K562 (cell line): ENCODE measurements around the gene SURF4. TPM values are rescaled to one million over a fixed set of nuclear protein-coding genes. Genes with fewer than 3 reads are reported as not detected.
A peak's percentile ranks its signal among the peaks of the same experiment; 100 is the strongest.

Experiments used
- ATF6 ChIP-seq: sonication (generic); formaldehyde crosslinking; IDR thresholded peaks from 2 replicates; pipeline ENCODE4 v1.4.0; 2020; ENCODE audit warnings: mild to moderate bottlenecking, missing genetic modification reagents
- CAMTA2 ChIP-seq: fragments of 250-450 bp; sonication (Bioruptor Pico); conservative IDR thresholded peaks from 2 replicates; pipeline ENCODE4 v1.5.1; 2022
- CBFA2T3 ChIP-seq: fragments of 450-650 bp; IDR thresholded peaks from 2 replicates; pipeline ENCODE4 v1.6.1; 2017
- DIDO1 ChIP-seq: fragments of 450-650 bp; IDR thresholded peaks from 2 replicates; pipeline ENCODE4 v1.6.1; 2016; ENCODE audit warnings: low read depth, missing biosample characterization, missing genetic modification characterization
- E2F4 ChIP-seq: sonication (generic); formaldehyde crosslinking; IDR thresholded peaks from 2 replicates; pipeline ENCODE4 v1.8.0; 2022; ENCODE audit warnings: mild to moderate bottlenecking, low read depth, missing genetic modification reagents
- EZH2 ChIP-seq: IDR thresholded peaks from 2 replicates; pipeline ENCODE4 v1.6.1; 2012; ENCODE audit warnings: low read depth, mild to moderate bottlenecking, inconsistent platforms, low read length, borderline replicate concordance
- FUS ChIP-seq: fragments of 200-400 bp; formaldehyde crosslinking; optimal IDR thresholded peaks from 2 replicates; pipeline ENCODE3; 2017; ENCODE audit warnings: low read depth, low read length
- MCM7 ChIP-seq, 2 experiments: fragments of 450-650 bp; IDR thresholded peaks; 2 replicates each; pipeline ENCODE4 v1.6.1; 2016 to 2018
- NR2F6 ChIP-seq: fragments of 450-650 bp; formaldehyde crosslinking; IDR thresholded peaks from 2 replicates; pipeline ENCODE4 v1.4.0; 2020; ENCODE audit warnings: mild to moderate bottlenecking
- PHF8 ChIP-seq: fragments of 200-600 bp; sonication (generic); IDR thresholded peaks from 2 replicates; pipeline ENCODE4 v1.6.1; 2012; ENCODE audit warnings: mixed run types, mild to moderate bottlenecking, inconsistent platforms, low read length, moderate library complexity, borderline replicate concordance
- POLR2A ChIP-seq: fragments of 450-650 bp; conservative IDR thresholded peaks from 2 replicates; pipeline ENCODE4 v1.6.1; 2016
- PRDM10 ChIP-seq: fragments of 450-650 bp; IDR thresholded peaks from 2 replicates; pipeline ENCODE4 v1.6.1; 2018; ENCODE audit not compliant: partially characterized antibody
- PREB ChIP-seq: sonication (generic); formaldehyde crosslinking; IDR thresholded peaks from 2 replicates; pipeline ENCODE4 v1.8.1; 2023; ENCODE audit warnings: mild to moderate bottlenecking, missing genetic modification reagents
- YY1 ChIP-seq, 3 experiments: IDR thresholded peaks; 2 replicates each; pipeline ENCODE4 v1.6.1; 2011; ENCODE audit warnings: low read length in 2 of 3, mild to moderate bottlenecking in 2 of 3, moderate library complexity in 2 of 3, borderline replicate concordance in 1 of 3, control low read depth in 1 of 3, low read depth in 1 of 3; ENCODE audit not compliant: insufficient read depth in 3 of 3, insufficient replicate concordance in 2 of 3, control insufficient read depth in 1 of 3, insufficient read length in 1 of 3; ENCODE audit errors: extremely low read depth in 1 of 3
- ZNF589 ChIP-seq: fragments of 200-800 bp; sonication (Bioruptor generic); IDR thresholded peaks from 2 replicates; pipeline ENCODE4 v1.6.1; 2016; ENCODE audit warnings: low read depth, missing genetic modification characterization, missing compliant biosample characterization
- ZNF77 ChIP-seq: fragments of 250-450 bp; sonication (Bioruptor Pico); IDR thresholded peaks from 2 replicates; pipeline ENCODE4 v1.5.0; 2020
- polyA plus RNA-seq, 8 experiments: library from polyadenylated mRNA; depleted of rRNA in 4 of 8; stranded (reverse) in 5 of 8; unstranded in 3 of 8; fragments of >200 nt; fragmentation: Nextera tagmentation in 2 of 8; fragmentation: Illumina TruSeq in 1 of 8; extraction: Ambion mirVana in 2 of 8; extraction: Trizol in 1 of 8; gene quantifications; 2 replicates each; pipeline versions ENCODE4 v1.2.1 to v1.2.3, GENCODE V29; 2011 to 2014; ENCODE audit warnings: inconsistent platforms in 1 of 8, missing spikeins in 1 of 8
- total RNA-seq, 7 experiments: library from RNA; depleted of rRNA in 6 of 7; stranded (reverse); fragments of >200 nt in 6 of 7; fragmentation: Illumina TruSeq in 2 of 7; extraction: Trizol in 2 of 7; gene quantifications; 2 replicates each; pipeline versions ENCODE4 v1.2.1 to v1.2.3, GENCODE V29; 2011 to 2021; ENCODE audit warnings: low replicate concordance in 1 of 7

Gene SURF4
- total and polyA plus RNA-seq, 9 of the 15 experiments (the other 6 are each of a cell fraction or from before 2014, with no cell fraction given): 8.4 to 176 (median 130) TPM

- TF ChIP-seq E2F4 (peak; percentile 47; the same call in 1 of the 2 replicates), PHF8 (peak; percentile 88; the same call in 1 of the 2 replicates), CAMTA2 (CRISPR knock-in tag) (peak; percentile 83; the same call in 1 of the 2 replicates), NR2F6 (CRISPR knock-in tag) (peak; percentile 76), ZNF77 (CRISPR knock-in tag) (no peak), CBFA2T3 (peak; percentile 16), PREB (0 out of 2 replicates have a peak, but pooled peaks have one; percentile 68), EZH2 (no peak), ATF6 (CRISPR knock-in tag) (peak; percentile 92; the same call in 1 of the 2 replicates), YY1 (IDR thresholded peaks at IDR 0.05; ENCODE audit: borderline replicate concordance in 1 of 3, control insufficient read depth in 1 of 3, extremely low read depth in 1 of 3, insufficient read depth in 3 of 3, insufficient read length in 1 of 3, insufficient replicate concordance in 2 of 3, low read depth in 1 of 3, low read length in 2 of 3) (peak in 2 of 3 experiments; percentile 82 to 90), POLR2A (peak; percentile 90), DIDO1 (tag) (peak; percentile 80), PRDM10 (peak; percentile 39), FUS (peak; percentile 89), MCM7 (IDR thresholded peaks at IDR 0.05) (no peak), ZNF589 (CRISPR knock-in tag) (0 out of 2 replicates have a peak, but pooled peaks have one; percentile 70)
Observed at GRCh38 chr9:133335924-133336811, 39.7 kb downstream of the SURF4 start, which contains the start of gene SURF6 (continued).
